ENCODE results near the gene UBE4B.
"Not testable (repeated sequence)": the region's sequence is repeated elsewhere in the genome, so short reads cannot be mapped to it uniquely, and the experiment has no call there.

Gene UBE4B

DNA sequence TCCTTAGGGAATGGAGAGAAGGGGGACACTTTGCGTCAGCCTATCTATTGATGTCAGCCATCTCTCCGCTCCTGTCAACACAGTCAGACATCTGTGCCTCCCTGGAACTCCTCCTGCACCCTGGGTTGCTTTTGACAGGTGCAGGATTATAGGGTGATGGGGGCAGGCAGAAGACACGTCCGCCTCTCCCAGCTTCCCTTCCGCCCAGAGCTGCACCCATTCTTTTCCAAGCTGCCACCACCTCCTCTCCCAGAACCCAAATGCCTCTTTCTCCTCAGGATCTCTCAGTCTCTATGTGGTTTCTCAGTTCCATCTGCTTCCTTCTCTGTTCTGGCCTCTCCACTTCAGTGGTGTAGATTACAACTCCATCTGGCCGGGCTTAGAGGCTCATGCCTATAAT lies 160.5 kb downstream of the UBE4B start:
- TF ChIP-seq CTCF (IDR thresholded peaks at IDR 0.05; ENCODE audit: borderline replicate concordance, control extremely low read depth, extremely low read depth, insufficient read depth, missing control alignments) = no peak
- DNase-seq (ENCODE audit: low spot score) = no peak
- in situ Hi-C loops (cut with MboI; ENCODE audit: low sequenced_read_pairs, unreplicated experiment) = no loop called here

- DNase-seq (ENCODE audit: low spot score) = no peak
- TF ChIP-seq CTCF (IDR thresholded peaks at IDR 0.05; ENCODE audit: borderline replicate concordance, control extremely low read depth, extremely low read depth, insufficient read depth, missing control alignments) = no peak
- in situ Hi-C loops (cut with MboI; ENCODE audit: low sequenced_read_pairs, unreplicated experiment) = no loop called here
These were observed 162.8 kb downstream of the UBE4B start for GRCh38 chr1:10195570-10195969.

- in situ Hi-C loops (cut with MboI; ENCODE audit: low sequenced_read_pairs, unreplicated experiment) = no loop called here
- DNase-seq (ENCODE audit: low spot score) = no peak
- TF ChIP-seq CTCF (IDR thresholded peaks at IDR 0.05; ENCODE audit: borderline replicate concordance, control extremely low read depth, extremely low read depth, insufficient read depth, missing control alignments) = no peak
These were observed 164.2 kb downstream of the UBE4B start for GRCh38 chr1:10196976-10197375.

DNA sequence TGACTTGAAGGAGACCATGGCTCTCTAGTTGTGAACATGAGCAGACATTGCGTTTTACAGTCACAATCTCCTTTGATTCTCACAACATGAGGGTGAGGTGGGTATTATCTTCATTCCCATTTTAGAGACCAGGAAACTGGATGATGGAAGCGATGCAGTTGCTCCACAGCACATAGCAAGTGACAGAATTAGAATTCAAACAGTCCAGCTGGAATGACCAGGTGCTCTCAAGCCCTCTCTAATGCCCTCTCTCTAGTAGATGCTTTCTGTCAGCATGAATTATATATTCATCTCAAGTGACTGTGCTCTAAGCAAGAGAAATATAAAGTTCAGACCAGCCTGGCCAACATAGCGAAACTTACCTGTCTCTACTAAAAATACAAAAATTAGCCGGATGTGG lies 167.9 kb downstream of the UBE4B start:
- in situ Hi-C loops (cut with MboI; ENCODE audit: low sequenced_read_pairs, unreplicated experiment) = no loop called here
- DNase-seq (ENCODE audit: low spot score) = no peak
- no peak for TF ChIP-seq CTCF (IDR thresholded peaks at IDR 0.05; ENCODE audit: borderline replicate concordance, control extremely low read depth, extremely low read depth, insufficient read depth, missing control alignments)

DNA sequence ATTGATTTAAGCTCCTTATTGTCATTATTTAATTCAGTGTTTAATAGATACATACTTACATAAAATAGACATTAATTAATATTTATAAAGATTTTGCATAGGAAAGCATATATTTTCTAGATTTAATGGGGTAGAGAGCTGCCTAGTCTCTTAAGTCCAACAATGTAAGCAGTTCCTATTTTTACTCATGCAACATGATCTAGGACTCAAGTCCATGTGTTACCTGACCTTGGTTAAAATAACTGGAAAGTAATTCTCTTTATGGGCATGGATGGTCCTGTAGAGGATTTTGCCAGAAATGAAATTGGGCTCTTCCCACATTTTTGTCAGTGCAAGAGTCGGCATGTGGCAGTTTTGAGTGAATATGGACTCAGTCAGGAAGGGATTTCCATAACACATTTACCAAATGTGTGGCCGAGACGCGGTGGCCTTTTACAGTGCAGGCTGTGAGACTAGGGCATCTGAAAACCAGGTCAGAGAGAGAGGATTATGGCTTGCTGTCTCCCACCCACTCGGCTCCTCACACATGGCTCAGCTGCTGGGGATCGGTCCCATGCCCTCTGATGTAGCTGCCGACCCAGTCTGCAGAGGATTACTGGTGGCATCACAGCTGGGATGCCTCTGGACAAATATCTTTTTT lies 171.4 kb downstream of the UBE4B start:
- no peak for TF ChIP-seq CTCF (IDR thresholded peaks at IDR 0.05; ENCODE audit: borderline replicate concordance, control extremely low read depth, extremely low read depth, insufficient read depth, missing control alignments)
- DNase-seq (ENCODE audit: low spot score) = no peak
- in situ Hi-C loops (cut with MboI; ENCODE audit: low sequenced_read_pairs, unreplicated experiment) = no loop called here

- in situ Hi-C loops (cut with MboI; ENCODE audit: low sequenced_read_pairs, unreplicated experiment); DNase-seq (ENCODE audit: low spot score): not testable (repeated sequence)
These were observed 172.4 kb downstream of the UBE4B start for GRCh38 chr1:10205206-10205605.

- no peak for TF ChIP-seq CTCF (IDR thresholded peaks at IDR 0.05; ENCODE audit: borderline replicate concordance, control extremely low read depth, extremely low read depth, insufficient read depth, missing control alignments)
- in situ Hi-C loops (cut with MboI; ENCODE audit: low sequenced_read_pairs, unreplicated experiment) = no loop called here
- no peak for DNase-seq (ENCODE audit: low spot score)
These were observed 175.1 kb downstream of the UBE4B start for GRCh38 chr1:10207810-10208209.
